ENCODE measurements around the gene ABCB8.

Gene ABCB8

GRCh38 chr7:150997817-150998216 lies 30.4 kb upstream of the ABCB8 start:
- no peak for DNase-seq (ENCODE audit: low read depth)
- TF ChIP-seq, protein P1, sequence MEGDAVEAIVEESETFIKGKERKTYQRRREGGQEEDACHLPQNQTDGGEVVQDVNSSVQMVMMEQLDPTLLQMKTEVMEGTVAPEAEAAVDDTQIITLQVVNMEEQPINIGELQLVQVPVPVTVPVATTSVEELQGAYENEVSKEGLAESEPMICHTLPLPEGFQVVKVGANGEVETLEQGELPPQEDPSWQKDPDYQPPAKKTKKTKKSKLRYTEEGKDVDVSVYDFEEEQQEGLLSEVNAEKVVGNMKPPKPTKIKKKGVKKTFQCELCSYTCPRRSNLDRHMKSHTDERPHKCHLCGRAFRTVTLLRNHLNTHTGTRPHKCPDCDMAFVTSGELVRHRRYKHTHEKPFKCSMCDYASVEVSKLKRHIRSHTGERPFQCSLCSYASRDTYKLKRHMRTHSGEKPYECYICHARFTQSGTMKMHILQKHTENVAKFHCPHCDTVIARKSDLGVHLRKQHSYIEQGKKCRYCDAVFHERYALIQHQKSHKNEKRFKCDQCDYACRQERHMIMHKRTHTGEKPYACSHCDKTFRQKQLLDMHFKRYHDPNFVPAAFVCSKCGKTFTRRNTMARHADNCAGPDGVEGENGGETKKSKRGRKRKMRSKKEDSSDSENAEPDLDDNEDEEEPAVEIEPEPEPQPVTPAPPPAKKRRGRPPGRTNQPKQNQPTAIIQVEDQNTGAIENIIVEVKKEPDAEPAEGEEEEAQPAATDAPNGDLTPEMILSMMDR (IDR thresholded peaks at IDR 0.05; ENCODE audit: control insufficient read depth, extremely low read depth, insufficient read depth): no peak
- H3K4me3 ChIP-seq (ENCODE audit: low read depth, low read length): no peak overlapping the region

DNA sequence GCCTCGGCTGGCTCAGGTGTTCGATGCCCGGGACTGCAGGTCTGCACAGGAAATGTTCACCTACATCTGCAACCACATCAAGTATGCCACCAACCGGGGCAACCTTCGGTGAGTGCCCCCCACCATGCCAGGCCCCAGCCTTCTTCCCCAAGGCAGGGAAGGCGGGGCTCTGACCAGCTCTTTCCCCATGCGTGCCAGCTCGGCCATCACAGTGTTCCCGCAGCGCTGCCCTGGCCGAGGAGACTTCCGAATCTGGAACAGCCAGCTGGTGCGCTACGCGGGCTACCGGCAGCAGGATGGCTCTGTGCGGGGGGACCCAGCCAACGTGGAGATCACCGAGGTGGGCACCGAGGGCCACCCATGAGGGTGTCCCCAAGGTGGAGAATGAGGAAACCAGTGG lies 29.9 kb upstream of the ABCB8 start:
- H3K4me3 ChIP-seq (ENCODE audit: low read depth, low read length): no peak overlapping the region
- no peak for DNase-seq (ENCODE audit: low read depth)
- TF ChIP-seq, protein P1 (IDR thresholded peaks at IDR 0.05; ENCODE audit: control insufficient read depth, extremely low read depth, insufficient read depth): no peak

DNA sequence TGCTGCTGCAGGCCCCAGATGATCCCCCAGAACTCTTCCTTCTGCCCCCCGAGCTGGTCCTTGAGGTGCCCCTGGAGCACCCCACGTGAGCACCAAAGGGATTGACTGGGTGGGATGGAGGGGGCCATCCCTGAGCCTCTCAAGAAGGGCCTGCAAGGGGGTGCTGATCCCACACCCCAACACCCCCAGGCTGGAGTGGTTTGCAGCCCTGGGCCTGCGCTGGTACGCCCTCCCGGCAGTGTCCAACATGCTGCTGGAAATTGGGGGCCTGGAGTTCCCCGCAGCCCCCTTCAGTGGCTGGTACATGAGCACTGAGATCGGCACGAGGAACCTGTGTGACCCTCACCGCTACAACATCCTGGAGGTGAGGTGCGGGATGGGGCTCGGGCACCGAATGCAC lies 29.2 kb upstream of the ABCB8 start:
- H3K4me3 ChIP-seq (ENCODE audit: low read depth, low read length): no peak overlapping the region
- TF ChIP-seq, protein P1 (IDR thresholded peaks at IDR 0.05; ENCODE audit: control insufficient read depth, extremely low read depth, insufficient read depth): no peak
- no peak for DNase-seq (ENCODE audit: low read depth)

DNA sequence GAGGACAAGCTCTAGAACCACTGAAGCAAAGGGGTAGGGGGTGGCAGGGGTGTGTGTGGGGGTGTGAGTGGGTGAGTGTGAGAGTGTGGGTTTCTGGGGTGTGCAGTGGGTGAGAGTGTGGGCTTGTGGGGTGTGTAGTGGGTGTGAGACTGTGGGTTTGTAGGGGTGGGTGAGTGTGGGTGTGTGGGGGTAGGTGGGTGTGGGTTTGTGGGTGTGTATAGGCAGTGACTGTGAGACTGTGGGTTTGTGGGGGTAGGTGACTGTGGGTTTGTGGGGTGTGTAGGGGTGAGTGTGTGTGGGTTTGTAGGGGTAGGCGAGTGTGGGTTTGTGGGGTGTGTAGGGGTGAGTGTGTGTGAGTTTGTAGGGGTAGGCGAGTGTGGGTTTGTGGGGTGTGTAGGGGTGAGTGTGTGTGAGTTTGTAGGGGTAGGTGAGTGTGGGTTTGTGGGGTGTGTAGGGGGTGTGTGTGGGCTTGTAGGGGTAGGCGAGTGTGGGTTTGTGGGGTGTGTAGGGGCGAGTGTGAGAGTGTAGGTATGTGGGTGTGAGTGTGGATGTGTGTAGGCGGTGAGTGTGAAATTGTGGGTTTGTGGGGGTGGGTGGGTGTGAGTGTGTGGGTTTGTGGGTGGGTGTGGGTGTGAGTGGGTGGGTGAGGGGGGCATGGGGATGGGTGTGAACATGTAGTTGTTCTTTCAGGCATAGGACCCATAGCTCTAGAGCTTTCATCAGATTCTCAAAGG lies 28.6 kb upstream of the ABCB8 start:
- no peak overlapping the region for H3K4me3 ChIP-seq (ENCODE audit: low read depth, low read length)
- no peak for DNase-seq (ENCODE audit: low read depth)
- TF ChIP-seq, protein P1 (IDR thresholded peaks at IDR 0.05; ENCODE audit: control insufficient read depth, extremely low read depth, insufficient read depth): no peak

- DNase-seq (ENCODE audit: low read depth): no peak
- H3K4me3 ChIP-seq (ENCODE audit: low read depth, low read length): no peak overlapping the region
- TF ChIP-seq, protein P1 (IDR thresholded peaks at IDR 0.05; ENCODE audit: control insufficient read depth, extremely low read depth, insufficient read depth): no peak
These were observed 27.3 kb upstream of the ABCB8 start for GRCh38 chr7:151000897-151001495.

DNA sequence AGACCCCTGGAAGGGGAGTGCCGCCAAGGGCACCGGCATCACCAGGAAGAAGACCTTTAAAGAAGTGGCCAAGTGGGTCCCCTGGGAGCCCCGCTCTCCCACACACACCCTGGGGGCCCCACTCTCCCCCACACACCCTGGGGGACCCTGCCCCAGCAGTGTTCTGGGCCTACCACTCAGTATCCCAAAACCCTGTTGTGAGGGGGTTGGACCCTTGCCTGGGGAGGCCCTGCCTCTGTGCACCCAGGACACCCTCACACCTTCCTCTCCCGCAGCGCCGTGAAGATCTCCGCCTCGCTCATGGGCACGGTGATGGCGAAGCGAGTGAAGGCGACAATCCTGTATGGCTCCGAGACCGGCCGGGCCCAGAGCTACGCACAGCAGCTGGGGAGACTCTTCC lies 26.7 kb upstream of the ABCB8 start:
- DNase-seq (ENCODE audit: low read depth): no peak
- H3K4me3 ChIP-seq (ENCODE audit: low read depth, low read length): no peak overlapping the region
- TF ChIP-seq, protein P1 (IDR thresholded peaks at IDR 0.05; ENCODE audit: control insufficient read depth, extremely low read depth, insufficient read depth): no peak
